SU-DHL-6 (cell line): ENCODE measurements around the gene CTCFL.
"Not testable (repeated sequence)": the region's sequence is repeated elsewhere in the genome, so short reads cannot be mapped to it uniquely, and the experiment has no call there.

Source experiments
- H2AFZ ChIP-seq: fragments of 200-600 bp; sonication (generic); 2 replicates; pipeline ENCODE4 v1.6.1; 2014; ENCODE audit warnings: low read depth, mild to moderate bottlenecking, moderate library complexity, mixed read lengths, antibody characterized with exemption, low read length; ENCODE audit not compliant: severe bottlenecking
- H3F3A ChIP-seq: fragments of 200-600 bp; shearing (Covaris generic); 2 replicates; pipeline ENCODE4 v1.6.0; 2016; ENCODE audit warnings: antibody characterized with exemption, mild to moderate bottlenecking; ENCODE audit not compliant: insufficient read depth
- H3K27ac ChIP-seq: fragments of 200-600 bp; sonication (generic); 2 replicates; pipeline ENCODE4 v1.5.1; 2016; ENCODE audit warnings: low read depth, mild to moderate bottlenecking, low read length, moderate library complexity, mixed read lengths
- H3K27me3 ChIP-seq: fragments of 200-600 bp; sonication (generic), shearing (Covaris generic); 2 replicates; pipeline ENCODE4 v1.6.0; 2014; ENCODE audit warnings: mild to moderate bottlenecking, low read length
- H3K36me3 ChIP-seq: fragments of 200-600 bp; sonication (generic); 2 replicates; pipeline ENCODE4 v1.6.1; 2014; ENCODE audit warnings: mild to moderate bottlenecking, low read length, mixed read lengths
- H3K4me2 ChIP-seq: fragments of 300-600, 200-600 bp; shearing (Covaris generic), sonication (generic); 2 replicates; pipeline ENCODE4 v1.6.0; 2014; ENCODE audit warnings: low read length, low read depth, mild to moderate bottlenecking; ENCODE audit not compliant: poor library complexity, severe bottlenecking
- H3K4me3 ChIP-seq: fragments of 200-600 bp; sonication (generic); 2 replicates; pipeline ENCODE4 v1.5.1; 2014; ENCODE audit warnings: antibody characterized with exemption, low read length, mild to moderate bottlenecking, mixed read lengths; ENCODE audit not compliant: insufficient read depth, poor library complexity, severe bottlenecking
- H3K79me2 ChIP-seq: fragments of 200-600 bp; sonication (generic); 2 replicates; pipeline ENCODE4 v1.6.1; 2014; ENCODE audit warnings: mild to moderate bottlenecking, low read length, moderate library complexity; ENCODE audit not compliant: insufficient read depth
- H3K9ac ChIP-seq: fragments of 200-600 bp; sonication (generic); 2 replicates; pipeline ENCODE4 v1.7.0; 2014; ENCODE audit warnings: mild to moderate bottlenecking, low read length
- H3K9me2 ChIP-seq: fragments of 200-600 bp; sonication (generic); replicated peaks from 2 replicates; pipeline ENCODE4 v1.6.1; 2014; ENCODE audit warnings: low read length; ENCODE audit not compliant: insufficient read depth
- H3K9me3 ChIP-seq: fragments of 200-600 bp; sonication (generic); 2 replicates; pipeline ENCODE4 v1.6.1; 2014; ENCODE audit warnings: low read length, mixed read lengths; ENCODE audit not compliant: insufficient read depth
- H4K20me1 ChIP-seq: fragments of 200-600 bp; sonication (generic); 2 replicates; pipeline ENCODE4 v1.6.1; 2014; ENCODE audit warnings: low read depth, mild to moderate bottlenecking, antibody characterized with exemption, low read length, moderate library complexity, mixed read lengths
- EZH2phosphoT487 ChIP-seq: fragments of 200-600 bp; sonication (generic), shearing (Covaris generic); conservative IDR thresholded peaks from 2 replicates; pipeline ENCODE4 v1.6.1; 2018; ENCODE audit warnings: mild to moderate bottlenecking, antibody characterized with exemption, low read length, moderate library complexity, mixed read lengths
- TF ChIP-seq, protein P1 (sequence below): fragments of 200-600 bp; sonication (generic); IDR thresholded peaks from one replicate; pipeline ENCODE4 v1.5.1; 2017; ENCODE audit warnings: antibody characterized with exemption, mild to moderate bottlenecking, low read length, moderate library complexity; ENCODE audit not compliant: insufficient read depth, poor library complexity, severe bottlenecking

The CTCFL gene

DNA sequence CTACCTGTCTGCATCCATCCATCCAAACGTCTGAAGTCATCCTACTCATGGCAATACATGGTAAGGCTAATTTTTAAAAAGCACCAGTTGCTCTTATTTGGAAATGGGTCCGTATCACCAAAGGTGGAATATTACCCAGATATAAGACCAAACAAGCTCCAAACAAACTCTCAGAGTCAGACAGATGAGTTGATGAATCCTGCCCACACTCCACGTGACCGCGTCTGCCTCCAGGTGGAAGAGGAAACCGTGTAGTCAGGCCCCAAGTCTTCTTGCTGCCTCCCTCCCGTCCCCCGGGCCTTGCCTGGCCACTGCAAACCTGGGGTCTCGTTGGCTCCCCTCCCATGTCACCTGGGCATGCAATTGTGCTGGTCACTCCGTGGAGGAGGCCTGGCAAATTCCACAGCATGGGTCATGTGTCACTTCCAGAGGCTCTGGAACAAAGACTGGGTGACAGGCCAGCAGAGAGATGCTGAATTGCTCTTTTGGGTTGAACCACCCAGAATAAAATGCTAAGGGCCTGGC, 31.8 kb downstream of the CTCFL start:
- Histone ChIP-seq H3K9ac (no peak overlapping the region), H3K79me2 (no peaks in the 10 kb centered on the region)

DNA sequence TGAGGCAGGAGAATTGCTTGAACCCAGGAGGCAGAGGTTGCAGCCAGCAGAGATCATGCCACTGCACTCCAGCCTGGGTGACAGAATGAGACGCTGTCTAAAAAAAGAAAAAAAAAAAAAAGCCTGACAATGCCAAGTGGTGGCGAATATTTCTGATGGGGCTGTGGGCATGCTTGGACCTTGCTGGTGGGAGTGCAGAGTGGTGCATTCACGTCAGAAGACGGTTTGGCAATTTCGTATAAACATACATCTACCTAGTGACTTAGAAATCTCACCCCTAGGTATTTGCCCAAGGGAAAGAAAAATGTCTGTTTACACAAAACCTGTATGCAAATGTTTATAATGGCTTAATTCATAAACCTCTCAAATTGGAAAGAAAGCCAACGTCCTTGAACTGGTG, 33.6 kb downstream of the CTCFL start:
- TF ChIP-seq, protein P1, sequence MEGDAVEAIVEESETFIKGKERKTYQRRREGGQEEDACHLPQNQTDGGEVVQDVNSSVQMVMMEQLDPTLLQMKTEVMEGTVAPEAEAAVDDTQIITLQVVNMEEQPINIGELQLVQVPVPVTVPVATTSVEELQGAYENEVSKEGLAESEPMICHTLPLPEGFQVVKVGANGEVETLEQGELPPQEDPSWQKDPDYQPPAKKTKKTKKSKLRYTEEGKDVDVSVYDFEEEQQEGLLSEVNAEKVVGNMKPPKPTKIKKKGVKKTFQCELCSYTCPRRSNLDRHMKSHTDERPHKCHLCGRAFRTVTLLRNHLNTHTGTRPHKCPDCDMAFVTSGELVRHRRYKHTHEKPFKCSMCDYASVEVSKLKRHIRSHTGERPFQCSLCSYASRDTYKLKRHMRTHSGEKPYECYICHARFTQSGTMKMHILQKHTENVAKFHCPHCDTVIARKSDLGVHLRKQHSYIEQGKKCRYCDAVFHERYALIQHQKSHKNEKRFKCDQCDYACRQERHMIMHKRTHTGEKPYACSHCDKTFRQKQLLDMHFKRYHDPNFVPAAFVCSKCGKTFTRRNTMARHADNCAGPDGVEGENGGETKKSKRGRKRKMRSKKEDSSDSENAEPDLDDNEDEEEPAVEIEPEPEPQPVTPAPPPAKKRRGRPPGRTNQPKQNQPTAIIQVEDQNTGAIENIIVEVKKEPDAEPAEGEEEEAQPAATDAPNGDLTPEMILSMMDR: no peak
- no peak for TF ChIP-seq EZH2phosphoT487
- Histone ChIP-seq H3K4me3 (no peak overlapping the region), H4K20me1 (no peaks in the 10 kb centered on the region), H3K9me2 (no peaks in the 10 kb centered on the region), H3K9me3 (no peaks in the 10 kb centered on the region), H3K4me2 (no peak overlapping the region), H3F3A (no peaks in the 10 kb centered on the region), H2AFZ (no peak overlapping the region), H3K27ac (no peak overlapping the region), H3K79me2 (no peaks in the 10 kb centered on the region), H3K27me3 (no peaks in the 10 kb centered on the region), H3K9ac (no peak overlapping the region), H3K36me3 (no peaks in the 10 kb centered on the region)

More for the DNA sequence above, 31.8 kb downstream of the CTCFL start:
- no peaks in the 10 kb centered on the region for H3F3A ChIP-seq
- H3K9me3 ChIP-seq: no peaks in the 10 kb centered on the region
- H3K27me3 ChIP-seq: no peaks in the 10 kb centered on the region
- H3K9me2 ChIP-seq: no peaks in the 10 kb centered on the region
- no peak overlapping the region for H3K4me2 ChIP-seq
- H3K27ac ChIP-seq: no peak overlapping the region
- H3K36me3 ChIP-seq: no peaks in the 10 kb centered on the region
- H4K20me1 ChIP-seq: no peaks in the 10 kb centered on the region
- TF ChIP-seq, protein P1: no peak
- TF ChIP-seq EZH2phosphoT487: no peak
- no peak overlapping the region for H2AFZ ChIP-seq
- H3K4me3 ChIP-seq: no peak overlapping the region

DNA sequence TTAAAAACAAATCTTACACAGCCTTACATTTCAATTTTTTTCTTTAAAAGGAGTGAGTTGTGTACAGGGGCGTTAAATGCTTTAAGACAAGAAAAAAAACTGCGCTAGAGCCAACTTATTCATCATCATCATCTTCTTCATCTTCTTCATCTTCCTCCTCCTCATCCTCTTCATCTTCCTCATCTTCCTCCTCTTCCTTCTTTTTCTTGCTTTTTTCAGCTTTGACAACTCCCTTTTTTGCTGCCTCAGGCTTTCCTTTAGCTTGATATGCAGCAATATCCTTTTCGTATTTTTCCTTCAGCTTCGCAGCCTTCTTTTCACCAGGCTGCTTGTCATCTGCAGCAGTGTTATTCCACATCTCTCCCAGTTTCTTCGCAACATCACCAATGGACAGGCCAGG, 36.7 kb downstream of the CTCFL start:
- H3K9ac ChIP-seq, H3K27ac ChIP-seq, H3K4me3 ChIP-seq, H3K4me2 ChIP-seq, H3K27me3 ChIP-seq, H3K36me3 ChIP-seq, H4K20me1 ChIP-seq, H3K9me2 ChIP-seq, H3K79me2 ChIP-seq, H3K9me3 ChIP-seq, H2AFZ ChIP-seq, H3F3A ChIP-seq: not testable (repeated sequence)

DNA sequence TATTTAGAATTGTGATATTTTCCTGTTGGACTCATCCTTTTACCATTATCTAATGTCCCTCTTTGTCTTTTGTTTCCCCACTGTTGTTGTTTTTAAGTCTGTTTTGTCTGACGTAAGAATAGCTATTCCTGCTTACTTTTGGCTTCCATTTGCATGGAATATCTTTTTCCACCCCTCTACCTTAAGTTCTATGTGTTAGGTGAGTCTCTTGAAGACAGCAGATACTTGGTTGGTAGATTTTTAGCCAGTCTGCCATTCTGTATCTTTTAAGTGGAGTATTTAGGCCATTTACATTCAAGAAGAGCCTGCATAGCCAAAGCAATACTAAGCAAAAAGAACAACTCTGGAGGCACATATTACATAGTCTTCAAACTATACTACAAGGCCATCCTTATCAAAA, 39.2 kb downstream of the CTCFL start:
- TF ChIP-seq EZH2phosphoT487: no peak
- TF ChIP-seq, protein P1: no peak
- Histone ChIP-seq H4K20me1 (no peaks in the 10 kb centered on the region), H3K4me2 (no peak overlapping the region), H2AFZ (no peak overlapping the region), H3K9ac (no peak overlapping the region), H3F3A (peaks cover 10% of the 10 kb centered on the region), H3K36me3 (no peaks in the 10 kb centered on the region), H3K79me2 (no peaks in the 10 kb centered on the region), H3K9me2 (no peaks in the 10 kb centered on the region), H3K27me3 (no peaks in the 10 kb centered on the region), H3K27ac (no peak overlapping the region), H3K4me3 (no peak overlapping the region), H3K9me3 (no peaks in the 10 kb centered on the region)
